GM23338 (cell line): ENCODE data around the gene TTF1.

ENCODE experiments used
- EZH2 ChIP-seq: fragments of 200-600 bp; sonication (generic); IDR thresholded peaks from one replicate; pipeline ENCODE4 v1.8.0; 2017; ENCODE audit warnings: antibody characterized with exemption, mild to moderate bottlenecking, low read depth; ENCODE audit not compliant: unreplicated experiment
- JUNB ChIP-seq: IDR thresholded peaks from one replicate; pipeline ENCODE4 v1.6.1; 2016; ENCODE audit warnings: antibody characterized with exemption; ENCODE audit not compliant: unreplicated experiment
- TF ChIP-seq, protein P1 (sequence below), 2 experiments: fragments of 200-600 bp in 1 of 2; sonication (generic) in 1 of 2; conservative IDR thresholded peaks; 2 replicates each; pipeline versions ENCODE4 v1.5.1 to v1.6.1; 2016 to 2017; ENCODE audit warnings: antibody characterized with exemption in 2 of 2, low read depth in 2 of 2, mild to moderate bottlenecking in 2 of 2, moderate library complexity in 1 of 2

DNA sequence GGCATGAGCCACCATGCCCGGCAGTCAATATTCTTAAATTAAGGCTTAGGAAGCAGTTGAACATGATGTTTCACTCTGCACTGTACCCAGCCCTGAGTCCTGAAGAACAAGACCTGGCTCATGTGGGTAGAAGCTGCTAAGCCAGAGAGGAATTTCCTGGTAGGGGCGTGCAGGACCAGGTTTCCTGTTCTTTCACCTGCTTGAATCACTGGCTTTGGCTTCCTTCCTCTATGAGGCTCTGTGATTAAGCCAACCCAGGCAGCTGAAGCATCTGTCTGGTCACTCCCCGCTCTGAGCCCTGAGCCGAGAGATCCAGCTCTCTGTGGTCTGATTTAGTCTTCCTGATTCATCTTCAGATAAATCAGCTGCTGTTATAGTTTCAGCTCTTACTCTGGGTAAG, 32.5 kb upstream of the TTF1 start:
- TF ChIP-seq, protein P1, sequence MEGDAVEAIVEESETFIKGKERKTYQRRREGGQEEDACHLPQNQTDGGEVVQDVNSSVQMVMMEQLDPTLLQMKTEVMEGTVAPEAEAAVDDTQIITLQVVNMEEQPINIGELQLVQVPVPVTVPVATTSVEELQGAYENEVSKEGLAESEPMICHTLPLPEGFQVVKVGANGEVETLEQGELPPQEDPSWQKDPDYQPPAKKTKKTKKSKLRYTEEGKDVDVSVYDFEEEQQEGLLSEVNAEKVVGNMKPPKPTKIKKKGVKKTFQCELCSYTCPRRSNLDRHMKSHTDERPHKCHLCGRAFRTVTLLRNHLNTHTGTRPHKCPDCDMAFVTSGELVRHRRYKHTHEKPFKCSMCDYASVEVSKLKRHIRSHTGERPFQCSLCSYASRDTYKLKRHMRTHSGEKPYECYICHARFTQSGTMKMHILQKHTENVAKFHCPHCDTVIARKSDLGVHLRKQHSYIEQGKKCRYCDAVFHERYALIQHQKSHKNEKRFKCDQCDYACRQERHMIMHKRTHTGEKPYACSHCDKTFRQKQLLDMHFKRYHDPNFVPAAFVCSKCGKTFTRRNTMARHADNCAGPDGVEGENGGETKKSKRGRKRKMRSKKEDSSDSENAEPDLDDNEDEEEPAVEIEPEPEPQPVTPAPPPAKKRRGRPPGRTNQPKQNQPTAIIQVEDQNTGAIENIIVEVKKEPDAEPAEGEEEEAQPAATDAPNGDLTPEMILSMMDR (conservative IDR thresholded peaks at IDR 0.05; ENCODE audit: low read depth in 2 of 2): no peak
- TF ChIP-seq EZH2 (no peak), JUNB (no peak)
